Measurements from ENCODE around the gene MTRR. TPM values are rescaled to one million over a fixed set of nuclear protein-coding genes. Genes with fewer than 3 reads are reported as not detected.

MTRR gene
- total and polyA plus RNA-seq, 3 donors from 2014 or later = 56.3 to 82.6 (median 71.4) TPM

- H3K4me1 ChIP-seq = no peaks in the 10 kb centered on the region
- TF ChIP-seq POLR2A (IDR thresholded peaks at IDR 0.05) (no peak), CTCF (IDR thresholded peaks at IDR 0.05) (no peak)
- no peak overlapping the region for H3K27ac ChIP-seq
- no peak for DNase-seq
- intact Hi-C loops (cut with DNase I; ENCODE audit: low total_unique reads) = no loop called here
- H3K4me3 ChIP-seq = no peak overlapping the region
- H3K36me3 ChIP-seq (ENCODE audit: low read depth, missing control alignments) = no peaks in the 10 kb centered on the region
- H3K27me3 ChIP-seq = no peaks in the 10 kb centered on the region
- WGBS, 2 donors = 92 to 100% methylated on average over 2 of the region's 2 CpGs
- H3K9me3 ChIP-seq = no peaks in the 10 kb centered on the region
Measured at GRCh38 chr5:7881816-7882215, 12.9 kb downstream of the MTRR start.

GRCh38 chr5:7882926-7883325 is 14.0 kb downstream of the MTRR start:
- WGBS, 2 donors = 88 to 92% methylated on average over 4 of the region's 4 CpGs

GRCh38 chr5:7884491-7885267 is 15.7 kb downstream of the MTRR start:
- Histone ChIP-seq H3K9me3 (no peaks in the 10 kb centered on the region), H3K4me3 (no peak overlapping the region), H3K4me1 (no peaks in the 10 kb centered on the region), H3K27me3 (no peaks in the 10 kb centered on the region), H3K36me3 (ENCODE audit: low read depth, missing control alignments) (no peaks in the 10 kb centered on the region), H3K27ac (no peak overlapping the region)
- 70 to 72% methylated on average over 5 of the region's 5 CpGs for WGBS, 2 donors
- intact Hi-C loops (cut with DNase I; ENCODE audit: low total_unique reads) = no loop called here
- TF ChIP-seq CTCF (IDR thresholded peaks at IDR 0.05) (no peak), POLR2A (IDR thresholded peaks at IDR 0.05) (no peak)
- DNase-seq = no peak

More at GRCh38 chr5:7882926-7883325, 14.0 kb downstream of the MTRR start:
- no peaks in the 10 kb centered on the region for H3K27me3 ChIP-seq
- intact Hi-C loops (cut with DNase I; ENCODE audit: low total_unique reads) = no loop called here
- no peak for DNase-seq
- no peak overlapping the region for H3K27ac ChIP-seq
- no peaks in the 10 kb centered on the region for H3K9me3 ChIP-seq
- H3K4me1 ChIP-seq = no peaks in the 10 kb centered on the region
- TF ChIP-seq POLR2A (IDR thresholded peaks at IDR 0.05) = no peak
- no peak for TF ChIP-seq CTCF (IDR thresholded peaks at IDR 0.05)
- no peaks in the 10 kb centered on the region for H3K36me3 ChIP-seq (ENCODE audit: low read depth, missing control alignments)
- no peak overlapping the region for H3K4me3 ChIP-seq

GRCh38 chr5:7886849-7887475 is 18.0 kb downstream of the MTRR start:
- H3K4me1 ChIP-seq = no peaks in the 10 kb centered on the region
- H3K36me3 ChIP-seq (ENCODE audit: low read depth, missing control alignments) = no peaks in the 10 kb centered on the region
- no peak overlapping the region for H3K4me3 ChIP-seq
- no peaks in the 10 kb centered on the region for H3K9me3 ChIP-seq
- no peaks in the 10 kb centered on the region for H3K27me3 ChIP-seq
- TF ChIP-seq POLR2A (IDR thresholded peaks at IDR 0.05) = no peak
- TF ChIP-seq CTCF (IDR thresholded peaks at IDR 0.05) = peak; percentile 27 to 56 (median 30)
- 71 to 74% methylated on average over 7 of the region's 7 CpGs for WGBS, 2 donors
- DNase-seq = no peak
- H3K27ac ChIP-seq = no peak overlapping the region
- intact Hi-C loops (cut with DNase I; ENCODE audit: low total_unique reads) = no loop called here
